CD1c-positive myeloid dendritic cell (primary cell): Measurements from ENCODE around the gene F2R.
A peak's percentile ranks its signal among the peaks of the same experiment; 100 is the strongest.

Experiments
- DNase-seq: peaks from one replicate; pipeline ENCODE4 v3.0.0-alpha.2; 2016; ENCODE audit errors: extremely low spot score

The F2R gene

DNA sequence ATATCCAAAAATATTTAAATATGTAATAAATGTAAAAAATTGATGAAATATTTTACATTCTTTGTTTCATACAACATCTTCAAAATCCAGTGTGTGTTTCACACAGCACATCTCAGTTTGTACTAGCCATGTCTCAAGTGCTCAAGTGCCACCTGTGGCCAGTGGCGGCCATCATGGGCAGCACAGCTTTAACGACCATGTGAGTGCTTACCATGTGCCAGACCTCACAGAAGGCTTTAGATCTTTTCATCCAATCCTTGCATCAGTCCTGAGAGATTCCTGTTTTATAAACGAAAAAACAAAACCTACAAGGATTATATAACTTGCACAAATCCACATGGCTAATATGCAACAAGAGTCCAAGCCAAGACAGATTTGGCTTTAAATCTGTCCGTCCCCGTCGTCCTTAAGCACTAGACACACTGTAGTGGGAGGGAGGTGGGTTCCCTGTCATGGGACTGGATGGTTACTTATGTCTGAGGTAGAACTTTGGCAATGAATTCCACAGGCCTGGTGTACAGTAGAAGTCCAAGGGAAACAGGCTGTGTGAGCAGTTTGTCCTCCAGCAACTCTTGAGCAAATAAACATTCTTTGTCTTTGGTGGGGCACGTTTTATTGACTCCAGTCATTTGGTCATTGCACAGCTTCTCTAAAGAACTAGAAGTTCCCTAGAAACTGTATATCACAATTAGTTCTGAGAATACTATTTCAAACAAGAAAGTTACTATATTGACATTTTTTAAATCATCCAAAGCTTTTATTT is 25.0 kb upstream of the F2R start:
- no peak for DNase-seq

DNA sequence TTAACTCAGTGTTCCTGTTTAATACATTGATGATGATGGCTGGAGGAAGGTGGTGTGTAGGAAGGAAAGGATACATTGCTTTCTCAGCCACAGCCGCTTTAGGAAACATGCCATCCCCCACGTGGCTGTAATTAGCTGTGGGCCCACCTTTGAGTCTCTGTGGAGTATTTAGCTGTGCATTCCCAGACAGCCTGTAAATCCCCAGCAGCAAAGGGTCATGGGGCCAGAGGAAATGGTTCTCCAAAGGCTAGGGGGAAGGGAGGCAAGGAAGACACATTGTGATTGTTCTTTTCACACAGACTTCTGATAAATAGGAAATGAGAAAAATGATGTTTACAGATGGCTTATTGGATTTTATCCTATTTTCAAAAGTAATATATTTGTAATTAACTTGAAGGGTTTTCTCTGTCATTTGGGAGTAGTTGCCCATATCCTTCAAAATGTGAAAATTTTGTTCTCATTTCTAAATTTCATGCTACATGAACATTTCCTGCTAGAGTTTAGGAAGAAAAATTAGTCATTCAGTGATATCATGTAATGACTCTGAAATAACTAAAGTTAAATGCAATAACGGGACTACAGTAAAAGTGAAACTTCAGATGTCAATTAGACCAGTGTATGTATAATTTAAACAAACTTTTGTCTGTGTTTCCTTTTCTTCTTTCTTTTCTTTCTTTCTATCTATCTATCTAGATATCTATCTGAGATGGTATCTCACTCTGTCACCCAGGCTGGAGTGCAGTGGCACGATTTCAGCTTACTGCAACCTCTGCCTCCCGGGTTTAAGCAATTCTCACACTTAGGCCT is 24.3 kb upstream of the F2R start:
- DNase-seq: no peak

GRCh38 chr5:76692274-76692540 is 23.7 kb upstream of the F2R start:
- DNase-seq: no peak

DNA sequence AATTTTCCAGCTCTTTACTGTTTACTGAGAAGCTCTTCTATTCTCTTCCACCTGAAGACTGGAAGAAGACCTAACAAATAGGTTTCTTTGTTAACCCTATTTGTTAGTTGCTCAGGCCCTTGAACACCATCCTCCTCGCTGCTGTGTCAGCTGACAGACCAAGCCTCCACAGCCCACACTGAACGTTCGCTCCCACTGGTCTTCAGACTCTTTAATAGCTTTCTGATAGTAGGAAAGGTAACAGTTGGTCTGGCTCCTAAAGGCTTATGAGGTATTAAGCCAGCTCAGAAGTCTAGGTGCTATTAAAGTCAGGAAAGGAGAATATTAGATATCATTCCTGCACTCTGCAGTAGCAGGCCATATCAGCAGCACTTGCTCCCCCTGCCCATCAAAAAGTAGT is 23.3 kb upstream of the F2R start:
- no peak for DNase-seq

GRCh38 chr5:76693141-76693540 is 22.8 kb upstream of the F2R start:
- DNase-seq: no peak

- DNase-seq: no peak
These were observed 21.6 kb upstream of the F2R start for GRCh38 chr5:76694317-76694716.

DNA sequence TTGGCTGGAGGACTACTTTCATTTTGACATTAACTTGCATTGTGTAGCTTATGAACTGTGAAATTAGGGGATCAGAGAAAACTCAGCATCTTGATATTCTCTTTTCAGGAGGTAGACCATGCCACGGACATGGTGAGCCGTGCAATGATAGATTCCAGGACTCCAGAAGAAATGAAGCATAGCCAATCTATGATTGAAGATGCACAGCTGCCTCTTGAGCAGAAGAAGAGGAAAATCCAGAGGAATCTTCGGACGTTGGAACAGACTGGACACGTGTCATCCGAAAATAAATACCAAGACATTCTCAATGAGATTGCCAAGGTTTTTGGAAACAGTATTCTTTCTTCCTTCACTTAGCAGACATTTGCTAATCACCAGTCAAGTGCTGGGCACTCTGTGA is 20.6 kb upstream of the F2R start:
- no peak for DNase-seq

- DNase-seq: no peak
These were observed 19.7 kb upstream of the F2R start for GRCh38 chr5:76696251-76696650.

DNA sequence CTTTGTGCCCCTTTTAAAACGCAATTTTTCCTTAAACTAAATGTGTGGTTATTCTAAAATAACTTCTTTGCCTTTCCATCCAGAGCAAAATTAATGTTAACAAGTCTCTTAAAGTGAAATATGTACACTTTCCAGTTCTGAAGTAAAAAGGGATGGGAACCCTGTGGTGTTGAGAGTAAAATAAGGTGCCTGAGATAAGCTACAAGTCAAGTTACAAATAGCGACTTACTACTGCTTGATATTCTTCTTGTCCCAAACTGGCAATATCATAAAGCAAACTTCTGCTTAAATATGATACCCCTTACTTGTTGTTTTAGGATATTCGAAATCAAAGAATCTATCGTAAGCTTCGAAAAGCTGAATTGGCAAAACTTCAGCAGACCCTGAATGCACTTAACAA is 18.3 kb upstream of the F2R start:
- DNase-seq: no peak

- no peak for DNase-seq
These were observed 15.4 kb upstream of the F2R start for GRCh38 chr5:76700571-76700970.

- DNase-seq: no peak
These were observed 14.6 kb upstream of the F2R start for GRCh38 chr5:76701298-76701697.

- DNase-seq: no peak
These were observed 12.2 kb upstream of the F2R start for GRCh38 chr5:76703707-76704106.

DNA sequence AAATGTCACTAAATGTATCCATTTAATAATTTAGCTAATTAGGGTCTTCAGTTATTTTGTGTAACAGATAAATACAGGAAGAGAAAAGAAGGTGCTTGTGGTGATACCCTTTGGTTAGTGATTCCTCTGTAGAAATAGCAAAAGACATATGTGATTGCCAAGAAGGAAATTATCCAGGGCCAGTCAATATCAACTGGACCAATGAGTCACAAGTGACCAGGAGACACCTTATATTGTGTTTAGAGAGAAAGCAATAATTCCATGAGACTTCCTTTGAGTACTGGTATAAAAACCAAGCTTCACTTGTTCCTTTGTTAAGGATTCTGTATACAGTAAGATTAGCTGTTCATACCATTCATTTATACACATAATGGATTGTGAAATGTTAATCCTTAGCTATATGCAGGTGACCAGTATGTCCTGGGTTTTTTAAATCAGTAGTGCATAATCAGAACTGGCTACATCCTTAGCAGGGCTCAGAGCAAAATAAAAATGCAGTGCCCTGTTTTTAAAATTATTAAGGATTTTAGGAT is 11.7 kb upstream of the F2R start:
- DNase-seq: no peak

DNA sequence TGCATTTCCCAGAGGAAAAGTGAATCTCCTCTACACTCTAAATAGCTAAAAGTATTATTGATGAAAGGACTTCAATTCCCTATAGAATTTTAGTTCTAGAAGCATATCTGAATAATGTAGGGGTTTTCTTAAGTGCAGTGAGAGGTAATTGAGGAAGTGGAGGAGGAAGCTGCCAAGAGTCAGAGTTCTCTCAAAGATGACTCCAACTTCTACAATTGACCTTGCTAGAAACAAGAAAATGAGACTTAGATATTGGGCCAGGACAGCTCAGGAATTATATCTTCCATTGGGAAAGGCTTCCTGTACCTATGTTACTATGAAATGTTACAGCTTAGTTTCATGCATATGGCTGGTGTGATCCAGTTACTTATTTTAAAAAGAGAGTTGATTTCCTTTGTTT is 10.4 kb upstream of the F2R start:
- DNase-seq: peak; percentile 30

DNA sequence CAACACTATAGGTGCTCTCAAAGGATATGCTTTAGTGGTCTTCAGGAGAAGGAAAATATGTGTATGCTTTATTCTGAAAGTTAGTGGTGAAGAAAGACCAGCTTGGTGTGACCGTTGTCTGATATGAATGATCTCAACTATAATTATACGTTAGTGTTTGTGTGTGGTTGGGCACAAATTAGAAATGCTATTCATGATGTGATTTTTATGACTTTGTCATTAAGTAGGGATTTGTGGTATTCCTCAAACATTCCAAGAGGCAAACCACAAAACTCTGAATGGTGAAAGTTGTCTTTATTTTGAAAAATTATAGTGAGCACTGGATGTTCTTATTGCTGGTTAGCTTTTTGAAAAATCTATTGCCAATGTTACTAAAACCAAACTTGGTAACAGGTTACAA is 6.2 kb upstream of the F2R start:
- no peak for DNase-seq

DNA sequence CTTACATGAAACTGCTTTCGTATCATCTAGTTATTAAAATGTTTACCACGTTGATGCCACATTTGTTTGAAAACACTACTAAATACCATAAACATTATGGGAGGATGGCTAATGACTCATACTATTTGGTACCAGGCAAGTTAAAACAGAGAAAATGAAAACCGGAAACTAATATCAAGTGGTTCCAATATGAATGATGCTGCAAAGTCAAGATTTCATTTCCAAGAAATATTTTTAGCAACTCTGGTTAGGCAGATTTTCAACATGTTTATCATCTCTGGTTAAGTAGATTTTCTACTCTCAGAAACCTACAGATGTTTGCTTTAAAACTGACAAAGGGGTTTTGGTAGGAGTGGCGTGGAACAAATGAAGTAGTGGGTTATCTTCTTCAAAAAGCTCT is 4.9 kb upstream of the F2R start:
- no peak for DNase-seq

DNA sequence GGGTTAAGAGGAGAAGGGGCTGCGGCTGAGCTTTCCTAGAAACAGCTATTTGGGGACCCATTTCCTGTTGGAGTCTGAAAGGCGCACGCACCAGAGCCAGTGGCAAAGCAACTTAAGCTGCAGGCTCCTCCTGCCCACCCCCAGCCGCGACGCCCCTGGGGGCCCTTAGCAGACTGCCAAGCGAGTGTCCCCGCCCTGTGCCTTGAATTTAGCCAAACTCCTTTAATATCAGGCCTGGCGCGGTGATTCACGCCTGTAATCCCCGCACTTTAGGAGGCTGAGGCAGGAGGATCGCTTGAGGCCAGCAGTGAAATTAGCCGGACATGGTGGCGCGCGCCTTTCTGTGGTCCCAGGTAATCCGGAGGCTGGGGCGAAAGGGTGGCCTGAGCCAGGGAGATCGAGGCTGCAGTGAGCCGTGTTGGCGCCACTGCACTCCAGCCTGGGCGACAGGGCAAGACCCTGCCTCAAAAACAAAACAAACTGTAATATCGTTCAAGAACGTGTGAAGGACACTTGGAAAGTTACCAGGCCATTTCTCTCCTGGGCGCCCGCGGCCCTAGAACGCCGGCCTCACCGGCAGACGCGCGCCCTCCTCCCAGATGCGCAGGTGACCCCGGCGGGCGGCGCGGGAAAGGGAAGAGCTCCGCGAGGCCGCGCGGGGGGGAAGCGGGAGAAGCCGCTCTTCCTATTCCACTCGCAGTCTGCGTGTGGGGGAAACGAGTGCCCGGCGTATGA is 1.0 kb upstream of the F2R start:
- DNase-seq: no peak

DNA sequence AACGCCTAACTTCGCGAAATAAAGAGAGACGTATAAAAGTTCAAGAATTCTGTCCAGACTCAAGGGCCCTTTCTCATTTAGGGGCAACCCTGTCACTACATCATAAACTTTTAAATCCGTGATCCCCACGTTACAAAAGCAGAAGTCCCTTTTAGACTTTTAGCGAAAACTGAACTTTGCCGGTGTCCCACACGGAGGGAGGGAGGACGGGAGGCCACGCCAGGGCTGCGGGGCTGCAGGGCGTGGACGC is 515 bp upstream of the F2R start:
- peak; percentile 48 for DNase-seq

GRCh38 chr5:76716456-76717157 is 681 bp downstream of the F2R start:
- DNase-seq: no peak

GRCh38 chr5:76717222-76718083 is 1.5 kb downstream of the F2R start:
- DNase-seq: no peak

DNA sequence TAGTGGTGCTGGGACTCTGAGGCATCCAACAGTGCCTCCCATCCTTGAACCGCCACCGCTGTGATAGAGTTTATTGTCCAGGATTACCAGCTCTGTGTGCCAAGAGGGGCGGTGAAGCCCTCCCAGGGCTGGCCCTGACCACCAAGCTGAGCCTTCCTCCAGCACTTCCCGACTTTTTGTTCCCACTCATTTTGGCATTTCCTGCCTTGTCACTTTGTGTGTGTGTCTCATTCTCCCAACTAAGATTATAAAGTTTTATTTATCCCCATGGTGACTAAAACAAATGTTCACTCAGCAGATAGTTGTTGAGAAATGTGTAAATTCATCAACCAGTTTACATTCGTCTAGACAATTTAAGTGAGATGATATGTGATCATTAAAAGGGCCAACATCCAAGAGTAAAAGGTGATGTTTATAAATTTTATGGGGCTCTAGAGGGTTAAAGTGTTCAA is 2.5 kb downstream of the F2R start:
- no peak for DNase-seq
